HG03558 (cell line): ENCODE results near the gene BAG1.

Experiments used
- ATAC-seq: cut with Tn5 transposase; IDR thresholded peaks from one replicate; pipeline ENCODE4 v1.9.1; 2021; ENCODE audit warnings: moderate number of reproducible peaks; ENCODE audit not compliant: unreplicated experiment; ENCODE audit errors: extremely low read depth

BAG1 gene

GRCh38 chr9:33285502-33285901, 21.0 kb upstream of the BAG1 start:
- ATAC-seq = no peak

GRCh38 chr9:33277484-33277883, 13.0 kb upstream of the BAG1 start:
- no peak for ATAC-seq

- ATAC-seq = no peak
Observed at GRCh38 chr9:33273972-33274328, 9.4 kb upstream of the BAG1 start.

GRCh38 chr9:33273266-33273971, 8.9 kb upstream of the BAG1 start:
- no peak for ATAC-seq

- ATAC-seq = no peak
Observed at GRCh38 chr9:33272061-33272460, 7.6 kb upstream of the BAG1 start.

- ATAC-seq = no peak
Observed at GRCh38 chr9:33270146-33270545, 5.6 kb upstream of the BAG1 start.

GRCh38 chr9:33267151-33267767, 2.8 kb upstream of the BAG1 start:
- no peak for ATAC-seq

- ATAC-seq = no peak
Observed at GRCh38 chr9:33265211-33265865, 830 bp upstream of the BAG1 start.

- peak; percentile 3 for ATAC-seq
Observed at GRCh38 chr9:33264003-33264472, 470 bp downstream of the BAG1 start.

GRCh38 chr9:33263131-33264002, 1.1 kb downstream of the BAG1 start:
- ATAC-seq = no peak

GRCh38 chr9:33260372-33260771, 4.1 kb downstream of the BAG1 start:
- ATAC-seq = no peak

GRCh38 chr9:33257276-33257675, 7.2 kb downstream of the BAG1 start:
- no peak for ATAC-seq

- ATAC-seq = no peak
Observed at GRCh38 chr9:33256236-33256635, 8.3 kb downstream of the BAG1 start.

GRCh38 chr9:33255471-33255870, 9.0 kb downstream of the BAG1 start:
- no peak for ATAC-seq

- ATAC-seq = no peak
Observed at GRCh38 chr9:33255014-33255413, 9.5 kb downstream of the BAG1 start.

GRCh38 chr9:33254211-33254610, 10.3 kb downstream of the BAG1 start:
- ATAC-seq = no peak

GRCh38 chr9:33250458-33250995, 14.0 kb downstream of the BAG1 start:
- ATAC-seq = no peak

- no peak for ATAC-seq
Observed at GRCh38 chr9:33249983-33250382, 14.5 kb downstream of the BAG1 start.

- no peak for ATAC-seq
Observed at GRCh38 chr9:33249087-33249658, 15.3 kb downstream of the BAG1 start.

- ATAC-seq = no peak
Observed at GRCh38 chr9:33248606-33249005, 15.9 kb downstream of the BAG1 start.
